Measurements from ENCODE around the gene TIMM21. TPM values are rescaled to one million over a fixed set of nuclear protein-coding genes. Genes with fewer than 3 reads are reported as not detected.

Gene TIMM21
- total RNA-seq, 1 experiment from 2014 or later, result 36.8 TPM

GRCh38 chr18:74203811-74204210 lies 55.5 kb downstream of the TIMM21 start:
- no peak for DNase-seq
- Histone ChIP-seq H3K9me3 (no peaks in the 10 kb centered on the region), H3K36me3 (no peaks in the 10 kb centered on the region), H3K27me3 (no peaks in the 10 kb centered on the region), H3K4me3 (no peak overlapping the region)

- no peaks in the 10 kb centered on the region for H3K9me3 ChIP-seq
- no peak overlapping the region for H3K4me3 ChIP-seq
- H3K36me3 ChIP-seq, result no peaks in the 10 kb centered on the region
- DNase-seq, result no peak
- H3K27me3 ChIP-seq, result no peaks in the 10 kb centered on the region
Measured at GRCh38 chr18:74204526-74205152, 56.3 kb downstream of the TIMM21 start.

Other genes with a start within 250 kb of the TIMM21 start
- 1.1 TPM in 1 of 2 replicates, not detected in the other for gene FBXO15, start 689 bp upstream of the TIMM21 start, total RNA-seq (2014; rRNA removed; shearing (Covaris generic); ENCODE audit: low replicate concordance)
- not detected in 2 replicates for gene CYB5A, start 143.4 kb downstream of the TIMM21 start, total RNA-seq (2014; rRNA removed; shearing (Covaris generic); ENCODE audit: low replicate concordance)
- gene C18orf63, start 167.3 kb downstream of the TIMM21 start, total RNA-seq (2014; rRNA removed; shearing (Covaris generic); ENCODE audit: low replicate concordance), result not detected in 2 replicates

All from MG63 (cell line).